ENCODE results near the gene F2RL2. TPM values are rescaled to one million over a fixed set of nuclear protein-coding genes. Genes with fewer than 3 reads are reported as not detected.

The F2RL2 gene
- total and polyA plus RNA-seq, 10 of the 15 experiments (the other 5 are each of a cell fraction or from before 2014, with no cell fraction given), result 0.03 to 0.24 (median 0.08) TPM; not detected in 5

- TF ChIP-seq ZNF687 (IDR thresholded peaks at IDR 0.05) (no peak), HDGF (IDR thresholded peaks at IDR 0.05) (no peak), MTA3 (IDR thresholded peaks at IDR 0.05; ENCODE audit: borderline replicate concordance, low read length) (no peak), EGR1 (IDR thresholded peaks at IDR 0.05; ENCODE audit: borderline replicate concordance in 1 of 2, low read depth in 2 of 2, low read length in 2 of 2) (no peak), TAF1 (IDR thresholded peaks at IDR 0.05; ENCODE audit: borderline replicate concordance, low read depth, low read length) (no peak)
These were observed 15.3 kb upstream of the F2RL2 start (continued) for GRCh38 chr5:76638479-76638878.

- no peaks in the 10 kb centered on the region for H4K20me1 ChIP-seq (ENCODE audit: control insufficient read depth, insufficient read depth)
- no peak overlapping the region for H3K27ac ChIP-seq (ENCODE audit: control insufficient read depth, insufficient read depth)
- no peak overlapping the region for H3K4me2 ChIP-seq (ENCODE audit: control insufficient read depth, insufficient read depth)
- RAD21 ChIA-PET (ENCODE audit: unreplicated experiment), result interaction anchor here (1.1 to 2.6 kb wide), 6 partner anchors 28 to 137 kb away, joined by 4 to 18 read pairs (median 9); no protein-coding TSS in a partner anchor
- H3K4me3 ChIP-seq, result no peak overlapping the region
- no peaks in the 10 kb centered on the region for H3K36me3 ChIP-seq (ENCODE audit: control insufficient read depth in 2 of 2, insufficient read depth in 2 of 2, low read length in 1 of 2)
- no TSS peak for BruUV-seq (replicated peaks)
- H3K27me3 ChIP-seq (replicated peaks in 1 of 2; ENCODE audit: control insufficient read depth in 2 of 2, insufficient read depth in 2 of 2, low read length in 1 of 2), result no peaks in the 10 kb centered on the region
- no peaks in the 10 kb centered on the region for H3K79me2 ChIP-seq (ENCODE audit: control insufficient read depth, insufficient read depth, low read length)
- no peak for FAIRE-seq
- H3K4me1 ChIP-seq (ENCODE audit: control insufficient read depth, insufficient read depth, low read length), result peaks cover 11% of the 10 kb centered on the region; the same call in 1 of the 2 replicates
- no peak overlapping the region for H3K9ac ChIP-seq (ENCODE audit: control insufficient read depth, insufficient read depth, low read length)
- in situ Hi-C loops (cut with MboI) (no loop called here), intact Hi-C loops (cut with micrococcal nuclease; ENCODE audit: unreplicated experiment) (no loop called here)
- 98% methylated on average over 2 of the region's 2 CpGs for WGBS (ENCODE audit: insufficient coverage, insufficient replicate concordance, low lambda C conversion rate, missing lambda C conversion rate)
- no peak for DNase-seq (ENCODE audit: low read depth, low spot score)
- no peak for ATAC-seq
- no peak overlapping the region for H2AFZ ChIP-seq (ENCODE audit: control insufficient read depth, low read depth, low read length)
- CTCF ChIA-PET, result interaction anchor here (0.8 to 2.6 kb wide), 14 partner anchors 9 to 440 kb away, joined by 3 to 30 read pairs (median 4); no protein-coding TSS in a partner anchor
- no peak for TF ChIP-seq BCL11A (IDR thresholded peaks at IDR 0.05; ENCODE audit: low read depth, low read length)
- no peak for TF ChIP-seq MLLT1 (IDR thresholded peaks at IDR 0.05)
- no peak for TF ChIP-seq IRF4 (IDR thresholded peaks at IDR 0.05; ENCODE audit: low read depth, low read length)
- no peak for TF ChIP-seq FOS (IDR thresholded peaks at IDR 0.05; ENCODE audit: borderline replicate concordance, extremely low read depth, insufficient read length)
- no peak for TF ChIP-seq CHD2 (IDR thresholded peaks at IDR 0.05; ENCODE audit: borderline replicate concordance, low read depth, low read length)
- no peak for TF ChIP-seq ZZZ3 (IDR thresholded peaks at IDR 0.05; ENCODE audit: control insufficient read depth, insufficient read length, low read depth)
- TF ChIP-seq SMAD1 (IDR thresholded peaks at IDR 0.05; ENCODE audit: low read depth, partially characterized antibody), result no peak
- no peak for TF ChIP-seq MYB (IDR thresholded peaks at IDR 0.05; ENCODE audit: borderline replicate concordance, low read depth, low read length)
- TF ChIP-seq TCF3 (IDR thresholded peaks at IDR 0.05; ENCODE audit: borderline replicate concordance, insufficient read depth, low read depth, low read length), result no peak
- no peak for TF ChIP-seq HDAC2 (IDR thresholded peaks at IDR 0.05)
- no peak for TF ChIP-seq KAT2A (conservative IDR thresholded peaks at IDR 0.05; ENCODE audit: control insufficient read depth, low read depth, low read length)
- no peak for TF ChIP-seq CBX3 (IDR thresholded peaks at IDR 0.05; ENCODE audit: borderline replicate concordance, low read depth)
- TF ChIP-seq MTA3 (IDR thresholded peaks at IDR 0.05; ENCODE audit: borderline replicate concordance, low read length), result no peak
- TF ChIP-seq TAF1 (IDR thresholded peaks at IDR 0.05; ENCODE audit: borderline replicate concordance, low read depth, low read length), result no peak
- SMC1A ChIA-PET (ENCODE audit: uncharacterized antibody, unreplicated experiment), result interaction anchor here (0.7 to 2.2 kb wide), 12 partner anchors 9 to 137 kb away, joined by 3 to 25 read pairs (median 7); partner anchors contain the start of gene F2RL2
- POLR2A ChIA-PET, result interaction anchor here (1.1 to 2.3 kb wide), 3 partner anchors 11 to 234 kb away, joined by 3 to 6 read pairs (median 6); partner anchors contain the start of gene IQGAP2
- no peaks in the 10 kb centered on the region for H3K9me3 ChIP-seq (replicated peaks; ENCODE audit: control insufficient read depth, insufficient read depth, low read length)
These were observed 14.3 kb upstream of the F2RL2 start for GRCh38 chr5:76637490-76637889.
